A549 (cell line): ENCODE data around the gene LYPD6B. TPM values are rescaled to one million over a fixed set of nuclear protein-coding genes. Genes with fewer than 3 reads are reported as not detected.

Source experiments
- ATAC-seq, 2 experiments: fragments of 200-7000 bp in 1 of 2; fragments of >200 bp in 1 of 2; cut with Nextera tagmentation in 1 of 2; cut with Tn5 transposase in 1 of 2; 3 replicates each; pipeline versions ENCODE4 v1.8.0 to v1.9.1; 2018 to 2020; ENCODE audit warnings: mild to moderate bottlenecking in 1 of 2, moderate library complexity in 1 of 2
- CTCF ChIA-PET: fragments of 300-600 bp; sonication (Branson Sonifier 250); formaldehyde crosslinking; extraction: SDS; loops from one replicate; lab custom pipeline; 2021; ENCODE audit warnings: antibody characterized with exemption, inconsistent platforms; lab: Yijun Ruan, JAX
- POLR2A ChIA-PET: fragments of 350-600 bp; formaldehyde crosslinking; extraction: SDS; loops from one replicate; lab custom pipeline; 2021; ENCODE audit warnings: antibody characterized with exemption, inconsistent platforms; lab: Yijun Ruan, JAX
- DNase-seq, 2 experiments: peaks; one replicate each; pipeline versions ENCODE4 v3.0.0 to v3.0.0-alpha.2; 2011 to 2016; ENCODE audit warnings: low read depth in 1 of 2, low spot score in 1 of 2
- FAIRE-seq: peaks from 2 replicates; lab custom pipeline; 2011; peaks lifted over from hg19 to GRCh38; lab: Jason Lieb, UNC
- H3K27ac ChIP-seq, 2 experiments: fragments of >200 bp; sonication (Bioruptor Twin); formaldehyde crosslinking; 3 replicates each; pipeline ENCODE4 v1.5.1; 2016 to 2017
- H3K4me1 ChIP-seq: fragments of >200 bp; sonication (Bioruptor Twin); formaldehyde crosslinking; 3 replicates; pipeline ENCODE4 v1.6.1; 2016
- H3K4me2 ChIP-seq: fragments of >200 bp; sonication (Bioruptor Twin); formaldehyde crosslinking; 3 replicates; pipeline ENCODE4 v1.6.1; 2016
- H3K4me3 ChIP-seq: fragments of >200 bp; sonication (Bioruptor Twin); formaldehyde crosslinking; 3 replicates; pipeline ENCODE4 v1.5.1; 2016
- H3K9me3 ChIP-seq: fragments of >200 bp; sonication (Bioruptor Twin); formaldehyde crosslinking; 3 replicates; pipeline ENCODE4 v1.6.1; 2016
- CBX8 ChIP-seq: fragments of 200-600 bp; sonication (generic); IDR thresholded peaks from 2 replicates; pipeline ENCODE4 v1.6.1; 2016
- CHD2 ChIP-seq: fragments of 150-350 bp; IDR thresholded peaks from 2 replicates; pipeline ENCODE4 v1.6.1; 2014; ENCODE audit warnings: low read length; ENCODE audit not compliant: partially characterized antibody
- CHD4 ChIP-seq: fragments of 200-600 bp; sonication (generic); IDR thresholded peaks from 2 replicates; pipeline ENCODE4 v1.6.1; 2016; ENCODE audit warnings: antibody characterized with exemption, mild to moderate bottlenecking, borderline replicate concordance
- FOSL2 ChIP-seq, 2 experiments: fragments of 450-650 bp in 1 of 2; fragments of >200 bp in 1 of 2; sonication (Bioruptor Twin) in 1 of 2; formaldehyde crosslinking; IDR thresholded peaks; 2 replicates each; pipeline versions ENCODE4 v1.5.0 to v1.6.1; 2016 to 2020; ENCODE audit warnings: mild to moderate bottlenecking in 1 of 2, moderate library complexity in 1 of 2
- FOXS1 ChIP-seq: fragments of 250-450 bp; sonication (Bioruptor Pico); IDR thresholded peaks from 2 replicates; pipeline ENCODE4 v1.5.0; 2020; ENCODE audit warnings: mild to moderate bottlenecking, moderate library complexity
- GATA3 ChIP-seq: IDR thresholded peaks from 2 replicates; pipeline ENCODE4 v1.6.1; 2012; ENCODE audit warnings: borderline replicate concordance
- KDM1A ChIP-seq: fragments of 200-600 bp; sonication (generic); IDR thresholded peaks from 2 replicates; pipeline ENCODE4 v1.6.1; 2016; ENCODE audit warnings: low read depth, mild to moderate bottlenecking
- NFE2L2 ChIP-seq: fragments of 150-350 bp; conservative IDR thresholded peaks from 2 replicates; pipeline ENCODE4 v1.6.1; 2014; ENCODE audit warnings: low read length
- NPAS2 ChIP-seq: fragments of 250-450 bp; sonication (Bioruptor Pico); IDR thresholded peaks from 2 replicates; pipeline ENCODE4 v1.8.0; 2022; ENCODE audit warnings: mild to moderate bottlenecking, moderate library complexity, borderline replicate concordance
- NR3C1 ChIP-seq: fragments of >200 bp; sonication (Bioruptor Twin); formaldehyde crosslinking; IDR thresholded peaks from 3 replicates; pipeline ENCODE4 v1.6.1; 2017
- RNF2 ChIP-seq: fragments of 200-600 bp; sonication (generic); IDR thresholded peaks from 2 replicates; pipeline ENCODE4 v1.6.1; 2016; ENCODE audit warnings: low read depth, mild to moderate bottlenecking, antibody characterized with exemption, moderate library complexity, borderline replicate concordance
- SREBF2 ChIP-seq: fragments of 450-650 bp; IDR thresholded peaks from 2 replicates; pipeline ENCODE4 v1.6.1; 2014; ENCODE audit warnings: mild to moderate bottlenecking, moderate library complexity
- TFCP2L1 ChIP-seq: fragments of 250-450 bp; sonication (Bioruptor Pico); IDR thresholded peaks from 2 replicates; pipeline ENCODE4 v1.5.0; 2021; ENCODE audit warnings: mild to moderate bottlenecking
- ZC3H11A ChIP-seq: fragments of 450-650 bp; IDR thresholded peaks from 2 replicates; pipeline ENCODE4 v1.6.1; 2014; ENCODE audit warnings: antibody characterized with exemption, mild to moderate bottlenecking
- WGBS: methylation state at CpG from one replicate; pipeline ENCODE4 v1.1.6; 2017; ENCODE audit errors: missing lambda C conversion rate; 5-methylcytosine and 5-hydroxymethylcytosine counted together
- polyA plus RNA-seq, 4 experiments: library from polyadenylated mRNA; depleted of rRNA in 3 of 4; stranded (reverse); fragments of >200 nt; fragmentation: RNase III in 1 of 4; extraction: RNeasy Plus Mini Kit Qiagen cat#74134 plus additional on column Dnase treatment in 1 of 4; gene quantifications; 2 replicates in 3 of 4; 3 replicates in 1 of 4; pipeline ENCODE4 v1.2.3, GENCODE V29; 2011 to 2017
- TF ChIP-seq, protein P1 (sequence below): fragments of >200 bp; sonication (Bioruptor Twin); formaldehyde crosslinking; IDR thresholded peaks from 3 replicates; pipeline ENCODE4 v1.6.1; 2016
- TF ChIP-seq, protein P2 (sequence below): fragments of 150-350 bp; IDR thresholded peaks from 2 replicates; pipeline ENCODE4 v1.6.1; 2014; ENCODE audit warnings: low read depth, mild to moderate bottlenecking, low read length
- TF ChIP-seq, protein P3 (sequence below): IDR thresholded peaks from 2 replicates; pipeline ENCODE4 v1.6.1; 2012
- TF ChIP-seq, protein P4 (sequence below): fragments of 250-450 bp; sonication (Bioruptor Pico); IDR thresholded peaks from 2 replicates; pipeline ENCODE4 v1.5.0; 2020; ENCODE audit warnings: low read depth, mild to moderate bottlenecking, moderate library complexity
- TF ChIP-seq, protein P5 (sequence below): IDR thresholded peaks from 2 replicates; pipeline ENCODE4 v1.6.1; 2012

Gene LYPD6B
- polyA plus RNA-seq, 2 of the 4 experiments (the other 2 are of a cell fraction) = not detected

DNA sequence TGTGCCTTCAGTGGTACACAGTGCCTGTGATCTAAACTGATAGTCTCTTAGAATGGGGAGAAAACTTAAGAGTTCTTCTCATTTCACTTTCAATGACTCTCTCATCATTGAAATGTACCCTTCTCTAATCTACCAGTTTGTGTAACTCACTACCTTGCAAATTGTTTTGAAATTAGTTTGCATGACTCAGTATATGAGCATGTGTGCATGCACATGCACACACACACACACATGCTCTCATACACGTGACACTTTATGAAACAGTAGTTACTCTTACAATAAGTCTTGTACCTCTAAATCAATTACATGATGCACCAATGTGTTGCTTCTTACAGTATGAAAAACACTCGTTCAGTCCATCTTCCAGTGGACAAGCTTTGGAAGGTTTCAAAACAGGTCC lies 10.6 kb downstream of the LYPD6B start:
- no peak overlapping the region for H3K27ac ChIP-seq
- ATAC-seq = no peak

DNA sequence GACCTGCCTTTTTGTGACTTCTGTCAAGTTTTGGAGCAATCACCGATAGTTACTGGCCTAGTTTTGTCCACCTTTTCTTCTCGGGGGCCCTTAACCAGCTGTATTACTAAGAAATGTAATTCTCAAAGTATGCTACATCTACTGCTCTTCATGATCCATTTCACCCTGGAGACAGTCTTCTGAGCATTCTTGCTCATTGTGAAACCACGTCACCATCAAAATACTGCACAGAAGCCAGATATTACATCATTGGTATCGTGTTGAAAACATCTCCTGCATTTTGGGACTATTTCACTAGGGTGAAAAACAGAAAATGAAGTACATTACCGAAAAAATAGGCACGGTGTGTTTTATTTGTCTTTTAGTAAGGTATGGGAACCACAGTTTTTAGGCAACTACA lies 11.7 kb downstream of the LYPD6B start:
- ChIA-PET POLR2A (no interaction called here), CTCF (interaction anchor here (0.7 kb wide), 1 partner anchor 141 kb away, joined by 3 read pairs; no protein-coding TSS in a partner anchor)
- no peaks in the 10 kb centered on the region for H3K4me1 ChIP-seq
- WGBS = 12% methylated on average over 6 of the region's 6 CpGs
- no peak for DNase-seq
- H3K4me3 ChIP-seq = no peak overlapping the region
- H3K9me3 ChIP-seq = no peaks in the 10 kb centered on the region
- no peak overlapping the region for H3K27ac ChIP-seq
- ATAC-seq = no peak
- TF ChIP-seq, protein P1, sequence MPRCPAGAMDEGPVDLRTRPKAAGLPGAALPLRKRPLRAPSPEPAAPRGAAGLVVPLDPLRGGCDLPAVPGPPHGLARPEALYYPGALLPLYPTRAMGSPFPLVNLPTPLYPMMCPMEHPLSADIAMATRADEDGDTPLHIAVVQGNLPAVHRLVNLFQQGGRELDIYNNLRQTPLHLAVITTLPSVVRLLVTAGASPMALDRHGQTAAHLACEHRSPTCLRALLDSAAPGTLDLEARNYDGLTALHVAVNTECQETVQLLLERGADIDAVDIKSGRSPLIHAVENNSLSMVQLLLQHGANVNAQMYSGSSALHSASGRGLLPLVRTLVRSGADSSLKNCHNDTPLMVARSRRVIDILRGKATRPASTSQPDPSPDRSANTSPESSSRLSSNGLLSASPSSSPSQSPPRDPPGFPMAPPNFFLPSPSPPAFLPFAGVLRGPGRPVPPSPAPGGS = no peak
- TF ChIP-seq, all 56 proteins: peak for 0
- no peak overlapping the region for H3K4me2 ChIP-seq
- FAIRE-seq = no peak

More for the DNA sequence above, 10.6 kb downstream of the LYPD6B start:
- TF ChIP-seq GATA3 = no peak
- TF ChIP-seq, protein P2, sequence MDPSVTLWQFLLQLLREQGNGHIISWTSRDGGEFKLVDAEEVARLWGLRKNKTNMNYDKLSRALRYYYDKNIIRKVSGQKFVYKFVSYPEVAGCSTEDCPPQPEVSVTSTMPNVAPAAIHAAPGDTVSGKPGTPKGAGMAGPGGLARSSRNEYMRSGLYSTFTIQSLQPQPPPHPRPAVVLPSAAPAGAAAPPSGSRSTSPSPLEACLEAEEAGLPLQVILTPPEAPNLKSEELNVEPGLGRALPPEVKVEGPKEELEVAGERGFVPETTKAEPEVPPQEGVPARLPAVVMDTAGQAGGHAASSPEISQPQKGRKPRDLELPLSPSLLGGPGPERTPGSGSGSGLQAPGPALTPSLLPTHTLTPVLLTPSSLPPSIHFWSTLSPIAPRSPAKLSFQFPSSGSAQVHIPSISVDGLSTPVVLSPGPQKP = no peak
- no peak for TF ChIP-seq NFE2L2
- no peak for TF ChIP-seq RNF2
- no peak for TF ChIP-seq NPAS2 (CRISPR knock-in tag)
- TF ChIP-seq, protein P3, sequence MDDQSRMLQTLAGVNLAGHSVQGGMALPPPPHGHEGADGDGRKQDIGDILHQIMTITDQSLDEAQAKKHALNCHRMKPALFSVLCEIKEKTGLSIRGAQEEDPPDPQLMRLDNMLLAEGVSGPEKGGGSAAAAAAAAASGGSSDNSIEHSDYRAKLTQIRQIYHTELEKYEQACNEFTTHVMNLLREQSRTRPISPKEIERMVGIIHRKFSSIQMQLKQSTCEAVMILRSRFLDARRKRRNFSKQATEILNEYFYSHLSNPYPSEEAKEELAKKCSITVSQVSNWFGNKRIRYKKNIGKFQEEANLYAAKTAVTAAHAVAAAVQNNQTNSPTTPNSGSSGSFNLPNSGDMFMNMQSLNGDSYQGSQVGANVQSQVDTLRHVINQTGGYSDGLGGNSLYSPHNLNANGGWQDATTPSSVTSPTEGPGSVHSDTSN = no peak
- no peak for TF ChIP-seq FOXS1 (CRISPR knock-in tag)
- TF ChIP-seq, protein P4, sequence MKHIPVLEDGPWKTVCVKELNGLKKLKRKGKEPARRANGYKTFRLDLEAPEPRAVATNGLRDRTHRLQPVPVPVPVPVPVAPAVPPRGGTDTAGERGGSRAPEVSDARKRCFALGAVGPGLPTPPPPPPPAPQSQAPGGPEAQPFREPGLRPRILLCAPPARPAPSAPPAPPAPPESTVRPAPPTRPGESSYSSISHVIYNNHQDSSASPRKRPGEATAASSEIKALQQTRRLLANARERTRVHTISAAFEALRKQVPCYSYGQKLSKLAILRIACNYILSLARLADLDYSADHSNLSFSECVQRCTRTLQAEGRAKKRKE (CRISPR knock-in tag) = no peak
- TF ChIP-seq TFCP2L1 (CRISPR knock-in tag) = no peak
- WGBS = 6% methylated on average over 2 of the region's 2 CpGs
- FAIRE-seq (no peak), DNase-seq (no peak)
- ChIA-PET POLR2A (no interaction called here), CTCF (no interaction called here)
- Histone ChIP-seq H3K4me1 (no peaks in the 10 kb centered on the region), H3K4me3 (no peak overlapping the region), H3K4me2 (no peak overlapping the region), H3K9me3 (no peaks in the 10 kb centered on the region)

DNA sequence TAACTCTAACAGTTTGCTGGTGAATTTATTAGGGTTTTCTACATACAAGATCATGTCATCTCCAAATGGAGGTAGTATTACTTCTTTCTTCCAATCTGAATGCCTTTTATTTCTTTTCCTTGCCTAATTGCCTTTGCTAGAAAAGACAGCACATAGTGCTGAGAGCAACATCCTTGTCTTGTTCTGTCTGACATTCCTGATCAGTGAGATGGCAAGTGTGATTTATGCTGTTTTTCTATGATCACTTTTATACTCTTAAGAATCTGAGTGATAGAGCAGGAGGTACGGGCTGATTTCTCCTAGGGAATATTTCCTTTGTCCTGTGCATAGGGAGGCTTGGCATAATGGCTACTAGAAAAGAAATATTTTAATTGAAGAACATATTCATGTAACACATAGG lies 17.3 kb downstream of the LYPD6B start:
- TF ChIP-seq SREBF2 (no peak), CHD4 (no peak), ZC3H11A (no peak), CBX8 (no peak), KDM1A (no peak), FOSL2 (IDR thresholded peaks at IDR 0.05) (no peak), FOSL2 (CRISPR knock-in tag; IDR thresholded peaks at IDR 0.05) (no peak), NR3C1 (no peak), CHD2 (no peak), RNF2 (no peak)
- TF ChIP-seq, protein P5, sequence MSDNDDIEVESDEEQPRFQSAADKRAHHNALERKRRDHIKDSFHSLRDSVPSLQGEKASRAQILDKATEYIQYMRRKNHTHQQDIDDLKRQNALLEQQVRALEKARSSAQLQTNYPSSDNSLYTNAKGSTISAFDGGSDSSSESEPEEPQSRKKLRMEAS = no peak
- FAIRE-seq (no peak), DNase-seq (no peak), ATAC-seq (no peak)
- H3K27ac ChIP-seq = no peak overlapping the region
- H3K4me2 ChIP-seq = no peak overlapping the region
- H3K9me3 ChIP-seq = no peaks in the 10 kb centered on the region
- 0% methylated on average over 1 of the region's 1 CpG for WGBS
- H3K4me3 ChIP-seq = no peak overlapping the region
- ChIA-PET POLR2A (no interaction called here), CTCF (no interaction called here)
- no peaks in the 10 kb centered on the region for H3K4me1 ChIP-seq
